Stimulated activated memory B cell treated with anti-CD40 and anti-IgM and Interleukin-4, amounts not matched to agents 10 μg/mL and 1 μg/mL and 100 μg/mL, for 72 hours (primary cell): ENCODE measurements around the gene RBM6.
"Not testable (repeated sequence)": the region's sequence is repeated elsewhere in the genome, so short reads cannot be mapped to it uniquely, and the experiment has no call there.

Experiments used
- ATAC-seq: fragments of 150-1000 bp; cut with Tn5 transposase; 2 replicates; pipeline ENCODE4 v1.10.0; 2021
- H3K27ac Mint-ChIP-seq: one replicate; pipeline ENCODE4 v1.8.0; 2022; ENCODE audit warnings: mild to moderate bottlenecking, mixed read lengths
- H3K27me3 Mint-ChIP-seq: one replicate; pipeline ENCODE4 v1.8.0; 2022; ENCODE audit warnings: mixed read lengths
- H3K36me3 Mint-ChIP-seq: one replicate; pipeline ENCODE4 v1.8.0; 2022; ENCODE audit warnings: mixed read lengths
- H3K4me1 Mint-ChIP-seq: one replicate; pipeline ENCODE4 v1.8.0; 2022; ENCODE audit warnings: mixed read lengths
- H3K4me3 Mint-ChIP-seq: one replicate; pipeline ENCODE4 v1.8.0; 2022; ENCODE audit warnings: mild to moderate bottlenecking, moderate library complexity, mixed read lengths
- H3K9me3 Mint-ChIP-seq: one replicate; pipeline ENCODE4 v1.8.0; 2022; ENCODE audit warnings: mixed read lengths

The RBM6 gene

GRCh38 chr3:49930168-49930690 is 9.7 kb upstream of the RBM6 start:
- Mint-ChIP-seq H3K36me3 (no peaks in the 10 kb centered on the region), H3K27me3 (no peaks in the 10 kb centered on the region), H3K9me3 (no peaks in the 10 kb centered on the region), H3K4me1 (peaks cover 21% of the 10 kb centered on the region), H3K27ac (peak overlapping the region; percentile 84), H3K4me3 (peak overlapping the region; percentile 85)
- ATAC-seq = no peak

GRCh38 chr3:49930922-49931321 is 9.0 kb upstream of the RBM6 start:
- H3K36me3 Mint-ChIP-seq = no peaks in the 10 kb centered on the region

GRCh38 chr3:49932281-49932680 is 7.7 kb upstream of the RBM6 start:
- not testable (repeated sequence) for H3K27me3 Mint-ChIP-seq, H3K4me3 Mint-ChIP-seq, H3K36me3 Mint-ChIP-seq, ATAC-seq, H3K9me3 Mint-ChIP-seq, H3K27ac Mint-ChIP-seq
- H3K4me1 Mint-ChIP-seq = peaks cover 21% of the 10 kb centered on the region

More at GRCh38 chr3:49930922-49931321, 9.0 kb upstream of the RBM6 start:
- no peak overlapping the region for H3K4me3 Mint-ChIP-seq
- H3K27ac Mint-ChIP-seq = no peak overlapping the region
- H3K4me1 Mint-ChIP-seq = peaks cover 21% of the 10 kb centered on the region
- no peak for ATAC-seq
- H3K9me3 Mint-ChIP-seq = no peaks in the 10 kb centered on the region
- no peaks in the 10 kb centered on the region for H3K27me3 Mint-ChIP-seq

GRCh38 chr3:49937090-49937489 is 2.9 kb upstream of the RBM6 start:
- ATAC-seq = no peak
- Mint-ChIP-seq H3K4me1 (peaks cover 22% of the 10 kb centered on the region), H3K4me3 (no peak overlapping the region), H3K27me3 (no peaks in the 10 kb centered on the region), H3K9me3 (no peaks in the 10 kb centered on the region), H3K27ac (no peak overlapping the region), H3K36me3 (no peaks in the 10 kb centered on the region)

- ATAC-seq = no peak
- H3K9me3 Mint-ChIP-seq = peaks cover 4% of the 10 kb centered on the region
- peaks cover 39% of the 10 kb centered on the region for H3K4me1 Mint-ChIP-seq
- H3K27ac Mint-ChIP-seq = peak overlapping the region; percentile 95
- peaks cover 15% of the 10 kb centered on the region for H3K36me3 Mint-ChIP-seq
- H3K27me3 Mint-ChIP-seq = no peaks in the 10 kb centered on the region
- peak overlapping the region; percentile 90 for H3K4me3 Mint-ChIP-seq
Measured at GRCh38 chr3:49940667-49941249, 808 bp downstream of the RBM6 start.

- Mint-ChIP-seq H3K4me3 (peak overlapping the region; percentile 19), H3K27ac (peak overlapping the region; percentile 7), H3K36me3 (peaks cover 25% of the 10 kb centered on the region), H3K27me3 (no peaks in the 10 kb centered on the region), H3K4me1 (peaks cover 57% of the 10 kb centered on the region), H3K9me3 (peaks cover 4% of the 10 kb centered on the region)
- no peak for ATAC-seq
Measured at GRCh38 chr3:49942651-49943050, 2.7 kb downstream of the RBM6 start.

- no peak overlapping the region for H3K27ac Mint-ChIP-seq
- no peak for ATAC-seq
- peaks cover 6% of the 10 kb centered on the region for H3K36me3 Mint-ChIP-seq
- no peaks in the 10 kb centered on the region for H3K9me3 Mint-ChIP-seq
- peaks cover 29% of the 10 kb centered on the region for H3K4me1 Mint-ChIP-seq
- H3K27me3 Mint-ChIP-seq = no peaks in the 10 kb centered on the region
- H3K4me3 Mint-ChIP-seq = no peak overlapping the region
Measured at GRCh38 chr3:49952924-49953323, 13.0 kb downstream of the RBM6 start.

- no peaks in the 10 kb centered on the region for H3K9me3 Mint-ChIP-seq
- H3K4me3 Mint-ChIP-seq = no peak overlapping the region
- ATAC-seq = no peak
- peaks cover 33% of the 10 kb centered on the region for H3K4me1 Mint-ChIP-seq
- peaks cover 6% of the 10 kb centered on the region for H3K36me3 Mint-ChIP-seq
- no peaks in the 10 kb centered on the region for H3K27me3 Mint-ChIP-seq
- no peak overlapping the region for H3K27ac Mint-ChIP-seq
Measured at GRCh38 chr3:49955636-49956035, 15.7 kb downstream of the RBM6 start.

GRCh38 chr3:49966233-49966942 is 26.4 kb downstream of the RBM6 start:
- Mint-ChIP-seq H3K27ac (no peak overlapping the region), H3K9me3 (no peaks in the 10 kb centered on the region), H3K36me3 (peaks cover 21% of the 10 kb centered on the region), H3K4me3 (no peak overlapping the region), H3K4me1 (peaks cover 14% of the 10 kb centered on the region), H3K27me3 (no peaks in the 10 kb centered on the region)
- no peak for ATAC-seq

- H3K27ac Mint-ChIP-seq = no peak overlapping the region
- H3K4me3 Mint-ChIP-seq = no peak overlapping the region
- peaks cover 14% of the 10 kb centered on the region for H3K4me1 Mint-ChIP-seq
- peaks cover 21% of the 10 kb centered on the region for H3K36me3 Mint-ChIP-seq
- ATAC-seq = no peak
- H3K27me3 Mint-ChIP-seq = no peaks in the 10 kb centered on the region
- no peaks in the 10 kb centered on the region for H3K9me3 Mint-ChIP-seq
Measured at GRCh38 chr3:49967291-49967690, 27.3 kb downstream of the RBM6 start.

- H3K36me3 Mint-ChIP-seq = peaks cover 28% of the 10 kb centered on the region
Measured at GRCh38 chr3:49968346-49968745, 28.4 kb downstream of the RBM6 start.

GRCh38 chr3:49972656-49973055 is 32.7 kb downstream of the RBM6 start:
- ATAC-seq = no peak
- H3K9me3 Mint-ChIP-seq = no peaks in the 10 kb centered on the region
- H3K27ac Mint-ChIP-seq = no peak overlapping the region
- H3K27me3 Mint-ChIP-seq = no peaks in the 10 kb centered on the region
- H3K4me3 Mint-ChIP-seq = no peak overlapping the region
- peaks cover 8% of the 10 kb centered on the region for H3K4me1 Mint-ChIP-seq
- H3K36me3 Mint-ChIP-seq = peaks cover 21% of the 10 kb centered on the region

More at GRCh38 chr3:49968346-49968745, 28.4 kb downstream of the RBM6 start:
- H3K27me3 Mint-ChIP-seq = no peaks in the 10 kb centered on the region
- H3K4me3 Mint-ChIP-seq = no peak overlapping the region
- ATAC-seq = no peak
- no peak overlapping the region for H3K27ac Mint-ChIP-seq
- H3K4me1 Mint-ChIP-seq = peaks cover 14% of the 10 kb centered on the region
- no peaks in the 10 kb centered on the region for H3K9me3 Mint-ChIP-seq

GRCh38 chr3:49976942-49977341 is 37.0 kb downstream of the RBM6 start:
- H3K36me3 Mint-ChIP-seq = peaks cover 19% of the 10 kb centered on the region
- ATAC-seq = no peak
- H3K27ac Mint-ChIP-seq = no peak overlapping the region
- no peaks in the 10 kb centered on the region for H3K9me3 Mint-ChIP-seq
- no peak overlapping the region for H3K4me3 Mint-ChIP-seq
- no peaks in the 10 kb centered on the region for H3K4me1 Mint-ChIP-seq
- H3K27me3 Mint-ChIP-seq = no peaks in the 10 kb centered on the region

- Mint-ChIP-seq H3K27me3 (no peaks in the 10 kb centered on the region), H3K4me1 (no peaks in the 10 kb centered on the region), H3K9me3 (no peaks in the 10 kb centered on the region), H3K36me3 (peaks cover 26% of the 10 kb centered on the region), H3K4me3 (no peak overlapping the region), H3K27ac (no peak overlapping the region)
- ATAC-seq = no peak
Measured at GRCh38 chr3:49984394-49984793, 44.4 kb downstream of the RBM6 start.

GRCh38 chr3:49992326-49992725 is 52.4 kb downstream of the RBM6 start:
- no peaks in the 10 kb centered on the region for H3K9me3 Mint-ChIP-seq
- no peak overlapping the region for H3K27ac Mint-ChIP-seq
- H3K4me3 Mint-ChIP-seq = no peak overlapping the region
- H3K36me3 Mint-ChIP-seq = peaks cover 5% of the 10 kb centered on the region
- no peak for ATAC-seq
- H3K27me3 Mint-ChIP-seq = no peaks in the 10 kb centered on the region
- no peaks in the 10 kb centered on the region for H3K4me1 Mint-ChIP-seq

GRCh38 chr3:49994476-49994875 is 54.5 kb downstream of the RBM6 start:
- Mint-ChIP-seq H3K4me1 (no peaks in the 10 kb centered on the region), H3K27me3 (no peaks in the 10 kb centered on the region), H3K9me3 (no peaks in the 10 kb centered on the region), H3K27ac (no peak overlapping the region), H3K36me3 (peaks cover 10% of the 10 kb centered on the region), H3K4me3 (no peak overlapping the region)
- no peak for ATAC-seq
